Stomach (tissue), 9 donors: ENCODE data around the gene DCC. TPM values are rescaled to one million over a fixed set of nuclear protein-coding genes. Genes with fewer than 3 reads are reported as not detected.

Source experiments
- DNase-seq, 2 donors: peaks; one replicate each; pipeline versions ENCODE4 v3.0.0 to v3.0.0-alpha.2; 2013 to 2019
- H3K27ac ChIP-seq, 5 donors: fragments of 200-600 bp in 4 of 5; sonication (generic) in 4 of 5; one replicate each; pipeline ENCODE4 v1.5.1; 2013 to 2019; ENCODE audit warnings: mild to moderate bottlenecking in 1 of 5, moderate library complexity in 1 of 5
- H3K27me3 ChIP-seq, 3 donors: fragments of 200-600 bp; sonication (generic); one replicate each; pipeline ENCODE4 v1.5.1; 2017 to 2019; ENCODE audit warnings: mixed run types in 1 of 3
- H3K36me3 ChIP-seq, 4 donors: fragments of 200-600 bp; sonication (generic); 1 replicate in 3 of 4; 2 replicates in 1 of 4; pipeline ENCODE4 v1.5.1; 2016 to 2019
- H3K4me1 ChIP-seq, 4 donors: fragments of 200-600 bp; sonication (generic); one replicate each; pipeline ENCODE4 v1.5.1; 2016 to 2019
- H3K4me3 ChIP-seq, 4 donors: fragments of 200-600 bp; sonication (generic) in 3 of 4; one replicate each; pipeline ENCODE4 v1.5.1; 2016 to 2019; ENCODE audit warnings: mild to moderate bottlenecking in 1 of 4
- H3K9me3 ChIP-seq, 4 donors: fragments of 200-600 bp; sonication (generic); one replicate each; pipeline ENCODE4 v1.5.1; 2016 to 2019
- EP300 ChIP-seq: sonication (generic); formaldehyde crosslinking; IDR thresholded peaks from one replicate; pipeline ENCODE4 v1.6.1; 2017; ENCODE audit warnings: antibody characterized with exemption
- POLR2A ChIP-seq, 4 donors: fragments of 450-650 bp; IDR thresholded peaks; one replicate each; pipeline ENCODE4 v1.6.1; 2016; ENCODE audit warnings: antibody characterized with exemption in 4 of 4, control low read depth in 2 of 4, mild to moderate bottlenecking in 1 of 4, moderate library complexity in 1 of 4
- POLR2AphosphoS5 ChIP-seq, 3 donors: sonication (generic); formaldehyde crosslinking; IDR thresholded peaks; one replicate each; pipeline ENCODE4 v1.6.1; 2016; ENCODE audit warnings: antibody characterized with exemption in 3 of 3
- WGBS, 5 donors: extraction: QIAGEN DNeasy Blood & Tissue Kit in 3 of 5; methylation state at CpG; one replicate each; pipeline versions ENCODE4 v1.1.5 to v1.1.7; 2013 to 2018; 5-methylcytosine and 5-hydroxymethylcytosine counted together
- intact Hi-C: fragments of 100-400 bp; cut with DNase I; formaldehyde crosslinking; loops from one replicate; pipeline ENCODE4 v1.15.1; 2023; ENCODE audit warnings: low total_unique reads
- polyA plus RNA-seq, 3 donors: library from polyadenylated mRNA; stranded (reverse); fragments of 200-250 nt; gene quantifications; one replicate each; pipeline ENCODE4 v1.2.3, GENCODE V29; 2013
- total RNA-seq, 5 donors: library from RNA; depleted of rRNA; stranded (reverse); fragments of >200 nt; gene quantifications; one replicate each; pipeline versions ENCODE4 v1.1.0 to v1.2.3, GENCODE V29; 2014 to 2016
- TF ChIP-seq, protein P1 (sequence below), 7 experiments: fragments of 450-650 bp in 4 of 7; fragments of 200-600 bp in 3 of 7; sonication (generic) in 3 of 7; IDR thresholded peaks; one replicate each; pipeline ENCODE4 v1.5.1; 2016 to 2019; ENCODE audit warnings: antibody characterized with exemption in 7 of 7, control low read depth in 2 of 7, mild to moderate bottlenecking in 1 of 7
- donor health status: healthy with polysubstance abuse.
- donor health status: Bipolar disorder and iron deficiency.
- donor health status: healthy.

Gene DCC
- total and polyA plus RNA-seq, 8 donors, result 0.58 to 1.7 TPM; not detected in 6

DNA sequence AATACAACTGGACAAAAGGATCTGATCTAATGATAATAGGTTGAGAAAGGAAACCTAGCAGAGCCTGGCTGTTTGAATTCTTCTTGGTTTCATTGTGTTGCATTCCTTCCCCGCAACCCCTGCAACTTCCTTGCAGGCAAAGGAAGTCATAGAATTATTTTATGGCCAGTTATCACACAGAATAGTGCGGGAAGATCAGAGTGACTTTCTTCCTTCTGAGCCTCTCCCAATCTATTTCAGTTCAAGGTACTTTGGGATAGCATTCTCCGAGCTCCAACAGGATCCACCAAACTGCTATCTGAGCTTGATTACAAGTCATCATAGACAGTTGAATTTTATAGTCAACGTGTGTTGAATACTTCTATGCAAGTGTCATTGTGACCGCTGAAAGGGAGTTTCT lies 441.1 kb downstream of the DCC start:
- TF ChIP-seq, protein P1, sequence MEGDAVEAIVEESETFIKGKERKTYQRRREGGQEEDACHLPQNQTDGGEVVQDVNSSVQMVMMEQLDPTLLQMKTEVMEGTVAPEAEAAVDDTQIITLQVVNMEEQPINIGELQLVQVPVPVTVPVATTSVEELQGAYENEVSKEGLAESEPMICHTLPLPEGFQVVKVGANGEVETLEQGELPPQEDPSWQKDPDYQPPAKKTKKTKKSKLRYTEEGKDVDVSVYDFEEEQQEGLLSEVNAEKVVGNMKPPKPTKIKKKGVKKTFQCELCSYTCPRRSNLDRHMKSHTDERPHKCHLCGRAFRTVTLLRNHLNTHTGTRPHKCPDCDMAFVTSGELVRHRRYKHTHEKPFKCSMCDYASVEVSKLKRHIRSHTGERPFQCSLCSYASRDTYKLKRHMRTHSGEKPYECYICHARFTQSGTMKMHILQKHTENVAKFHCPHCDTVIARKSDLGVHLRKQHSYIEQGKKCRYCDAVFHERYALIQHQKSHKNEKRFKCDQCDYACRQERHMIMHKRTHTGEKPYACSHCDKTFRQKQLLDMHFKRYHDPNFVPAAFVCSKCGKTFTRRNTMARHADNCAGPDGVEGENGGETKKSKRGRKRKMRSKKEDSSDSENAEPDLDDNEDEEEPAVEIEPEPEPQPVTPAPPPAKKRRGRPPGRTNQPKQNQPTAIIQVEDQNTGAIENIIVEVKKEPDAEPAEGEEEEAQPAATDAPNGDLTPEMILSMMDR (IDR thresholded peaks at IDR 0.05), result no peak
- TF ChIP-seq POLR2AphosphoS5 (IDR thresholded peaks at IDR 0.05) (no peak), POLR2A (IDR thresholded peaks at IDR 0.05) (no peak), EP300 (no peak)
- intact Hi-C loops, result no loop called here
- H3K4me3 ChIP-seq, result no peak overlapping the region
- no peak for DNase-seq
- H3K27ac ChIP-seq, result no peak overlapping the region
- no peaks in the 10 kb centered on the region for H3K9me3 ChIP-seq
- H3K4me1 ChIP-seq, result no peaks in the 10 kb centered on the region
- H3K36me3 ChIP-seq, result no peaks in the 10 kb centered on the region
- 75 to 87% (median 82%) methylated on average over 5 of the region's 5 CpGs for WGBS, 5 donors
- no peaks in the 10 kb centered on the region for H3K27me3 ChIP-seq

GRCh38 chr18:52791321-52791720 lies 451.3 kb downstream of the DCC start:
- no peaks in the 10 kb centered on the region for H3K4me1 ChIP-seq
- no peaks in the 10 kb centered on the region for H3K36me3 ChIP-seq
- no peaks in the 10 kb centered on the region for H3K27me3 ChIP-seq
- peaks cover 0 to 37% (median 29%) of the 10 kb centered on the region in 4 donors for H3K9me3 ChIP-seq
- DNase-seq, result no peak
- no peak overlapping the region for H3K4me3 ChIP-seq
- H3K27ac ChIP-seq, result no peak overlapping the region
- TF ChIP-seq POLR2AphosphoS5 (IDR thresholded peaks at IDR 0.05) (no peak), EP300 (no peak), POLR2A (IDR thresholded peaks at IDR 0.05) (no peak)
- TF ChIP-seq, protein P1 (IDR thresholded peaks at IDR 0.05), result no peak
- 29 to 49% (median 33%) methylated on average over 2 of the region's 2 CpGs for WGBS, 5 donors
- intact Hi-C loops, result no loop called here

DNA sequence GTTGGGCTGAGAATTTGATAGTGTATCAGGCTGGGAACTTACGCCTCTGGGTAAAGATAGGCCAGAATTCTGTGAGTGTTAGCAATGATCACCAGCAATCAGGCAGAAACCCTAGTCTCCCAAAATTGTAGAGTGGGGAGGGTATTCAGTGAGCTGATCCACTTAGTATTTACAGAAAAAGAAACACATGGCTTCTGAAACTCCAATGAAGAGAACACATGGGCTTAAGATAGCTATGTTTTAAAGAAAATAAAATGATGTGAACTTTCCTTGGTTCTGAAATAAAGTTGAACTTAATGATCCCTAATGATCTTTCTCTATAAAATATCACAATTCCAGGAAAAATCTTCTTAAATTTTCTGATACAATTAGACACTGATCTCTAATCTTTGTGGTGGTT lies 472.8 kb downstream of the DCC start:
- Histone ChIP-seq H3K27me3 (no peaks in the 10 kb centered on the region), H3K9me3 (no peaks in the 10 kb centered on the region), H3K36me3 (no peaks in the 10 kb centered on the region), H3K4me3 (no peak overlapping the region), H3K4me1 (no peaks in the 10 kb centered on the region), H3K27ac (no peak overlapping the region)
- WGBS, 5 donors, result 82 to 94% (median 92%) methylated on average over 1 of the region's 1 CpG
- intact Hi-C loops, result no loop called here
- no peak for DNase-seq
- TF ChIP-seq POLR2AphosphoS5 (IDR thresholded peaks at IDR 0.05) (no peak), EP300 (no peak), POLR2A (IDR thresholded peaks at IDR 0.05) (no peak)
- TF ChIP-seq, protein P1 (IDR thresholded peaks at IDR 0.05), result no peak

DNA sequence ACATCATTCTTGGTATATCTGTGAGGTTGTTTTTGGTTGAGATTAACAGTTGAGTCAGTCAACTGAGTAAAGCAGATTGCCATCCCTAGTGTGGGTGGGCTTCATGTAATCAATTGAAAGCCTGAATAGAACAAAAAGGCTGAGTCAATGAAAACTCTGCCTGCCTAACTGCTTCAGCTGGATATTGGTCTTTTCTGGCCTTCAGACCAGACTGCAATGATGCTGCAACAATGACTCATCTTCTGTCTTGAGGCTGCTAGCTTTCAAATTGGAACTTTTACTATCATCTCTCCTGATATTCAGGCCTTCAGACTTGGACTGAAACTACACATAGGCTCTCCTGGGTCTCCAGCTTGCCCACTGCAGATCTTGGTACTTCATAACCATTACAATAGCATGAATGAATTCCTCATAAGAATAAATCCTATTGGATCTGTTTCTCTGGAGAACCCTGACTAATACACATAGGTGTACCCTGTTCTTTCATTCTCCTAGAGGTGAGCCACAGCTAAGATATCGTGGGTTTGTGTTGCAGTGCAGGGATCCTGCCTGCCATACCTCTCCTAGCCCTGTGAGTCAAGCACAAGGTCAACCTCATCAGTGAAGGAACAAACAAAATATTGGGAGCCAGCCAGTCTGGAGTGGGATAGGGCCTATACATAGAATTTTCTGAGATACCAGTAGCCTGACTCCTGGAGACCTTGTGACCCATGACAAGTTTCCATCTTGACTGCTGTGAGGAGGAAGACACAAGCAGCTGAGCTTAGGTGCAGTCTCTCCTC lies 473.8 kb downstream of the DCC start:
- H3K4me3 ChIP-seq, result no peak overlapping the region
- no peaks in the 10 kb centered on the region for H3K4me1 ChIP-seq
- no peak for DNase-seq
- no peaks in the 10 kb centered on the region for H3K27me3 ChIP-seq
- intact Hi-C loops, result no loop called here
- H3K9me3 ChIP-seq, result no peaks in the 10 kb centered on the region
- no peak overlapping the region for H3K27ac ChIP-seq
- TF ChIP-seq EP300 (no peak), POLR2AphosphoS5 (IDR thresholded peaks at IDR 0.05) (no peak), POLR2A (IDR thresholded peaks at IDR 0.05) (no peak)
- TF ChIP-seq, protein P1 (IDR thresholded peaks at IDR 0.05), result no peak
- 21 to 43% (median 37%) methylated on average over 1 of the region's 1 CpG for WGBS, 5 donors
- no peaks in the 10 kb centered on the region for H3K36me3 ChIP-seq
